ENCODE results near the gene FLNA.

DNA sequence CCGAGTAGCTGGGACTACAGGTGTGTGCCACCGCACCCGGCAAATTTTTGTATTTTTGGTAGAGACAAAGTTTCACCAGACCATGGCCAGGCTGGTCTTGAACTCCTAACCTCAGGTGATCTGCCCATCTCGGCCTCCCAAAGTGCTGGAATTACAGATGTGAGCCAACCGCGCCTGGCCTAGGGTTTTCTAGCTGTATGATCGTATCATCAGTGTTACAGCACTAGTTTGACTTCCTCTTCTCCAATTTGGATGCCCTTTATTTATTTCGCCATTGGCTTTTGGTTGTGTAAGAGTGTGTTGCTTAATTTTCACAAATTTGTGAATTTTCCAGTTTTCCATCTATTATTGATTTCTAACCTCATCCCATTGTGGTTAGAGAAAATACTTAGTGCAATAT, 73.6 kb downstream of the FLNA start:
- TF ChIP-seq CTCF (IDR thresholded peaks at IDR 0.05) (no peak), ZC3H11A (IDR thresholded peaks at IDR 0.05) (no peak), RAD21 (conservative IDR thresholded peaks at IDR 0.05 in 1 of 2, IDR thresholded peaks at IDR 0.05 in 1 of 2) (no peak), CHD4 (IDR thresholded peaks at IDR 0.05; ENCODE audit: borderline replicate concordance) (no peak), PHF8 (IDR thresholded peaks at IDR 0.05; ENCODE audit: borderline replicate concordance, low read depth) (no peak), POLR2A (IDR thresholded peaks at IDR 0.05; ENCODE audit: low read length) (no peak), FOSL2 (IDR thresholded peaks at IDR 0.05) (no peak), FOSL2 (CRISPR knock-in tag; IDR thresholded peaks at IDR 0.05) (no peak), RARB (CRISPR knock-in tag; IDR thresholded peaks at IDR 0.05) (no peak), TP53 (CRISPR knock-in tag; IDR thresholded peaks at IDR 0.05) (no peak)
- TF ChIP-seq, protein P1, sequence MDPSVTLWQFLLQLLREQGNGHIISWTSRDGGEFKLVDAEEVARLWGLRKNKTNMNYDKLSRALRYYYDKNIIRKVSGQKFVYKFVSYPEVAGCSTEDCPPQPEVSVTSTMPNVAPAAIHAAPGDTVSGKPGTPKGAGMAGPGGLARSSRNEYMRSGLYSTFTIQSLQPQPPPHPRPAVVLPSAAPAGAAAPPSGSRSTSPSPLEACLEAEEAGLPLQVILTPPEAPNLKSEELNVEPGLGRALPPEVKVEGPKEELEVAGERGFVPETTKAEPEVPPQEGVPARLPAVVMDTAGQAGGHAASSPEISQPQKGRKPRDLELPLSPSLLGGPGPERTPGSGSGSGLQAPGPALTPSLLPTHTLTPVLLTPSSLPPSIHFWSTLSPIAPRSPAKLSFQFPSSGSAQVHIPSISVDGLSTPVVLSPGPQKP (IDR thresholded peaks at IDR 0.05; ENCODE audit: low read depth, low read length), result no peak

Data from A549 (cell line).